Non-pigmented ciliary epithelial cell (primary cell): Measurements from ENCODE around the gene RASGEF1C.
"Not testable (repeated sequence)": the region's sequence is repeated elsewhere in the genome, so short reads cannot be mapped to it uniquely, and the experiment has no call there.

ENCODE experiments used
- DNase-seq: peaks from one replicate; pipeline ENCODE4 v3.0.0-alpha.2; 2010; ENCODE audit warnings: low read depth

RASGEF1C gene

GRCh38 chr5:180135967-180136629, 72.9 kb downstream of the RASGEF1C start:
- DNase-seq, result no peak

- peak; percentile 30 for DNase-seq
Measured at GRCh38 chr5:180135128-180135955, 73.7 kb downstream of the RASGEF1C start.

- DNase-seq, result no peak
Measured at GRCh38 chr5:180133971-180134508, 75.0 kb downstream of the RASGEF1C start.

GRCh38 chr5:180133551-180133950, 75.5 kb downstream of the RASGEF1C start:
- DNase-seq, result no peak

- DNase-seq, result no peak
Measured at GRCh38 chr5:180133060-180133459, 76.0 kb downstream of the RASGEF1C start.

GRCh38 chr5:180130876-180131740, 77.9 kb downstream of the RASGEF1C start:
- DNase-seq, result no peak

GRCh38 chr5:180130291-180130869, 78.6 kb downstream of the RASGEF1C start:
- no peak for DNase-seq

GRCh38 chr5:180129291-180130190, 79.5 kb downstream of the RASGEF1C start:
- DNase-seq, result no peak

GRCh38 chr5:180128671-180129261, 80.2 kb downstream of the RASGEF1C start:
- DNase-seq, result no peak

GRCh38 chr5:180127682-180128670, 81.0 kb downstream of the RASGEF1C start:
- no peak for DNase-seq

- DNase-seq, result no peak
Measured at GRCh38 chr5:180126716-180127681, 82.0 kb downstream of the RASGEF1C start.

GRCh38 chr5:180126156-180126555, 82.9 kb downstream of the RASGEF1C start:
- not testable (repeated sequence) for DNase-seq

- DNase-seq, result not testable (repeated sequence)
Measured at GRCh38 chr5:180124662-180125061, 84.3 kb downstream of the RASGEF1C start.

GRCh38 chr5:180122875-180123274, 86.1 kb downstream of the RASGEF1C start:
- no peak for DNase-seq

- no peak for DNase-seq
Measured at GRCh38 chr5:180121826-180122413, 87.1 kb downstream of the RASGEF1C start.

- DNase-seq, result no peak
Measured at GRCh38 chr5:180120237-180121101, 88.5 kb downstream of the RASGEF1C start.

GRCh38 chr5:180119903-180120236, 89.1 kb downstream of the RASGEF1C start:
- DNase-seq, result no peak
